Liver (tissue), 9 donors: ENCODE results near the gene CNPY3. TPM values are rescaled to one million over a fixed set of nuclear protein-coding genes. Genes with fewer than 3 reads are reported as not detected.

Source experiments
- DNase-seq: peaks from one replicate; pipeline ENCODE4 v3.0.0-alpha.2; 2017; ENCODE audit warnings: low spot score
- H3K27ac ChIP-seq, 2 donors: one replicate each; pipeline ENCODE4 v1.7.0; 2013; ENCODE audit warnings: inconsistent platforms in 2 of 2, low read length in 2 of 2, control low read depth in 1 of 2, low read depth in 1 of 2, mild to moderate bottlenecking in 1 of 2
- H3K27me3 ChIP-seq, 4 donors: one replicate each; pipeline versions ENCODE4 v1.6.1 to v1.7.0; 2013; ENCODE audit warnings: low read length in 3 of 4, inconsistent platforms in 1 of 4, mild to moderate bottlenecking in 1 of 4, moderate library complexity in 1 of 4; ENCODE audit not compliant: control insufficient read depth in 4 of 4, insufficient read depth in 4 of 4
- H3K36me3 ChIP-seq, 4 donors: one replicate each; pipeline versions ENCODE4 v1.6.1 to v1.7.0; 2013; ENCODE audit warnings: low read length in 3 of 4, mild to moderate bottlenecking in 3 of 4, low read depth in 1 of 4, moderate library complexity in 1 of 4; ENCODE audit not compliant: control insufficient read depth in 4 of 4, insufficient read depth in 3 of 4
- H3K4me1 ChIP-seq, 4 donors: one replicate each; pipeline versions ENCODE4 v1.6.1 to v1.7.0; 2013; ENCODE audit warnings: low read length in 3 of 4, mild to moderate bottlenecking in 3 of 4, moderate library complexity in 1 of 4; ENCODE audit not compliant: control insufficient read depth in 4 of 4, insufficient read depth in 4 of 4
- H3K4me3 ChIP-seq, 3 donors: one replicate each; pipeline versions ENCODE4 v1.6.1 to v1.7.0; 2013; ENCODE audit warnings: low read length in 3 of 3, control low read depth in 1 of 3, low read depth in 1 of 3, mild to moderate bottlenecking in 1 of 3
- H3K9ac ChIP-seq, 2 donors: one replicate each; pipeline ENCODE4 v1.7.0; 2013; ENCODE audit warnings: low read length in 2 of 2, mild to moderate bottlenecking in 2 of 2, moderate library complexity in 2 of 2, control low read depth in 1 of 2, low read depth in 1 of 2
- H3K9me3 ChIP-seq, 4 donors: one replicate each; pipeline versions ENCODE4 v1.6.1 to v1.7.0; 2013; ENCODE audit warnings: low read length in 3 of 4; ENCODE audit not compliant: control insufficient read depth in 4 of 4
- EGR1 ChIP-seq, 2 donors: IDR thresholded peaks; 2 replicates each; pipeline ENCODE4 v1.6.1; 2016 to 2018; ENCODE audit warnings: antibody characterized with exemption in 2 of 2, low read depth in 2 of 2
- FOXA1 ChIP-seq: IDR thresholded peaks from 2 replicates; pipeline ENCODE4 v1.6.1; 2016; ENCODE audit warnings: antibody characterized with exemption
- GABPA ChIP-seq, 2 donors: IDR thresholded peaks in 1 of 2; conservative IDR thresholded peaks in 1 of 2; 2 replicates each; pipeline ENCODE4 v1.6.1; 2016; ENCODE audit warnings: antibody characterized with exemption in 2 of 2, mild to moderate bottlenecking in 1 of 2, moderate library complexity in 1 of 2
- HNF4A ChIP-seq, 2 donors: conservative IDR thresholded peaks; 2 replicates each; pipeline ENCODE4 v1.6.1; 2016; ENCODE audit warnings: antibody characterized with exemption in 2 of 2, mild to moderate bottlenecking in 2 of 2
- HNF4G ChIP-seq: IDR thresholded peaks from 2 replicates; pipeline ENCODE4 v1.6.1; 2016; ENCODE audit warnings: antibody characterized with exemption
- JUND ChIP-seq, 2 donors: IDR thresholded peaks; 2 replicates each; pipeline ENCODE4 v1.6.1; 2016; ENCODE audit warnings: antibody characterized with exemption in 2 of 2
- NR2F2 ChIP-seq: IDR thresholded peaks from 2 replicates; pipeline ENCODE4 v1.6.1; 2016; ENCODE audit warnings: antibody characterized with exemption
- SP1 ChIP-seq: IDR thresholded peaks from 2 replicates; pipeline ENCODE4 v1.6.1; 2018; ENCODE audit warnings: antibody characterized with exemption, mild to moderate bottlenecking
- YY1 ChIP-seq: IDR thresholded peaks from 2 replicates; pipeline ENCODE4 v1.6.1; 2016; ENCODE audit warnings: antibody characterized with exemption, mild to moderate bottlenecking
- WGBS: extraction: QIAGEN DNeasy Blood & Tissue Kit; methylation state at CpG from one replicate; pipeline ENCODE4 v1.1.7; 2013; 5-methylcytosine and 5-hydroxymethylcytosine counted together
- polyA plus RNA-seq, 2 donors: library from polyadenylated mRNA; stranded (reverse) in 1 of 2; unstranded in 1 of 2; fragments of 200-250 nt in 1 of 2; fragments of >200 nt in 1 of 2; fragmentation: Nextera tagmentation in 1 of 2; extraction: Ambion mirVana in 1 of 2; gene quantifications; one replicate each; pipeline versions ENCODE4 v1.2.1 to v1.2.3, GENCODE V29; 2013 to 2015
- total RNA-seq, 2 donors: library from RNA; depleted of rRNA; stranded (reverse); fragments of >200 nt; gene quantifications; one replicate each; pipeline ENCODE4 v1.2.3, GENCODE V29; 2014
- TF ChIP-seq, protein P1 (sequence below): IDR thresholded peaks from 2 replicates; pipeline ENCODE4 v1.6.1; 2016; ENCODE audit warnings: antibody characterized with exemption
- TF ChIP-seq, protein P2 (sequence below): IDR thresholded peaks from 2 replicates; pipeline ENCODE4 v1.6.1; 2016; ENCODE audit warnings: antibody characterized with exemption
- TF ChIP-seq, protein P3 (sequence below): IDR thresholded peaks from 2 replicates; pipeline ENCODE4 v1.6.1; 2016; ENCODE audit warnings: antibody characterized with exemption, mild to moderate bottlenecking
- TF ChIP-seq, protein P4 (sequence below): IDR thresholded peaks from 2 replicates; pipeline ENCODE4 v1.6.1; 2016; ENCODE audit warnings: antibody characterized with exemption
- donor health status: healthy.
- donor health status: healthy.
- donor health status: healthy.
- donor health status: healthy.
- donor health status: healthy.

The CNPY3 gene
- total and polyA plus RNA-seq, 4 donors: 17.2 to 41.0 (median 27.2) TPM

DNA sequence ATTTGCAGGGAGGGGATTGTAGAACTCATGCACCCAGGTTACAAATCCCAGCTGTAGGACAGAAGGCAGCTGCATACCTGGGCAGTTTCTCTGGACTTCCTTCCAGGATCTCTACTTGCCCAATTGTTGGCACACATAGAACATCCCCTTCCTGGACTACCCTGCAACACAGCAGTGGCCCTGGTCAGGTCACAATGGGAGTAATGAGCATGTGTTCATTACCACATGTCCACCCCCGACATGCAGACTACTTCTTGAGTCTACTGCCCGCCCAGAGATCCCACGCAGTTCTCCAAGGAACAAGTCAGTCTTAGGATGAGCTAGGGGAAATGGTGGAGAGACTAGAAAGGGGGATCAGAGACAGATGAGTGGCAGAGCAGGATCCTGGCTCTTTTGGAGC lies 44.6 kb downstream of the CNPY3 start:
- Histone ChIP-seq H3K27ac (no peak overlapping the region), H3K9me3 (no peaks in the 10 kb centered on the region)

DNA sequence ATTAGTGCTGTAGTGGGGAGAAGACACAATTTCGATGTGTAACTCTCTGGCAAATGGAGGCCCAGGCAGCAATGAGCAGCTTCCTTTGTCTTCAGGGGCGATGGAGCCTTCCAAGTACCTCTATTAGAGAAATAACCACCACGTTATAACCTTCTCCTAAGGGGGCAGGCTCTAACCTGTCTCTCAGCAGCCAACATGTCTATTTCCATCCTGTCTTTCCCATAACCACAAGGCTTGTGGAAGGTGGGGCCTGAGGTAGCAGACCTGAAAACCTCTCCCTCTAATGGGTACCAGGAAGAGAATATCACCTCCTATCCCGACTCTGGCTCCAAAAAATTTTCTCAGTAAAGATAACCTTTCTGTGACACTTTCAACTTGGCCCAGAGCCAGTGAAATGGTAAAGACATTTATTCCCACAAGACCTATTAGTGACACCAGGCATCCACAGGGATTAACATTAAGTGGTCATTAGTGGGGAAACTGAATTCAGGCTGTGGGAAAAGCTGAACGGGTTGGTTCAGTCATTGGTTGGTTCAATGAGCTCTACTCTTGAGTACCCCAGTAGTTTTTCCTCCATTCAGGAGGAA lies 45.7 kb downstream of the CNPY3 start:
- DNase-seq: no peak
- H3K9me3 ChIP-seq: no peaks in the 10 kb centered on the region
- no peak overlapping the region for H3K9ac ChIP-seq
- H3K27ac ChIP-seq: no peak overlapping the region
- peaks cover 12 to 22% (median 16%) of the 10 kb centered on the region in 4 donors for H3K4me1 ChIP-seq
- H3K4me3 ChIP-seq: no peak overlapping the region
- WGBS: 87% methylated on average over 5 of the region's 5 CpGs
- H3K36me3 ChIP-seq: peaks cover 0 to 4% (median 0%) of the 10 kb centered on the region in 4 donors
- TF ChIP-seq HNF4A (conservative IDR thresholded peaks at IDR 0.05) (no peak), HNF4G (no peak), FOXA1 (no peak), NR2F2 (no peak), JUND (IDR thresholded peaks at IDR 0.05) (no peak), GABPA (IDR thresholded peaks at IDR 0.05 in 1 of 2, conservative IDR thresholded peaks at IDR 0.05 in 1 of 2) (no peak), EGR1 (IDR thresholded peaks at IDR 0.05; ENCODE audit: low read depth in 2 of 2) (no peak), YY1 (no peak)
- TF ChIP-seq, protein P1, sequence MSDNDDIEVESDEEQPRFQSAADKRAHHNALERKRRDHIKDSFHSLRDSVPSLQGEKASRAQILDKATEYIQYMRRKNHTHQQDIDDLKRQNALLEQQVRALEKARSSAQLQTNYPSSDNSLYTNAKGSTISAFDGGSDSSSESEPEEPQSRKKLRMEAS: no peak
- TF ChIP-seq, protein P2, sequence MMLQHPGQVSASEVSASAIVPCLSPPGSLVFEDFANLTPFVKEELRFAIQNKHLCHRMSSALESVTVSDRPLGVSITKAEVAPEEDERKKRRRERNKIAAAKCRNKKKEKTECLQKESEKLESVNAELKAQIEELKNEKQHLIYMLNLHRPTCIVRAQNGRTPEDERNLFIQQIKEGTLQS: no peak
- TF ChIP-seq, protein P3, sequence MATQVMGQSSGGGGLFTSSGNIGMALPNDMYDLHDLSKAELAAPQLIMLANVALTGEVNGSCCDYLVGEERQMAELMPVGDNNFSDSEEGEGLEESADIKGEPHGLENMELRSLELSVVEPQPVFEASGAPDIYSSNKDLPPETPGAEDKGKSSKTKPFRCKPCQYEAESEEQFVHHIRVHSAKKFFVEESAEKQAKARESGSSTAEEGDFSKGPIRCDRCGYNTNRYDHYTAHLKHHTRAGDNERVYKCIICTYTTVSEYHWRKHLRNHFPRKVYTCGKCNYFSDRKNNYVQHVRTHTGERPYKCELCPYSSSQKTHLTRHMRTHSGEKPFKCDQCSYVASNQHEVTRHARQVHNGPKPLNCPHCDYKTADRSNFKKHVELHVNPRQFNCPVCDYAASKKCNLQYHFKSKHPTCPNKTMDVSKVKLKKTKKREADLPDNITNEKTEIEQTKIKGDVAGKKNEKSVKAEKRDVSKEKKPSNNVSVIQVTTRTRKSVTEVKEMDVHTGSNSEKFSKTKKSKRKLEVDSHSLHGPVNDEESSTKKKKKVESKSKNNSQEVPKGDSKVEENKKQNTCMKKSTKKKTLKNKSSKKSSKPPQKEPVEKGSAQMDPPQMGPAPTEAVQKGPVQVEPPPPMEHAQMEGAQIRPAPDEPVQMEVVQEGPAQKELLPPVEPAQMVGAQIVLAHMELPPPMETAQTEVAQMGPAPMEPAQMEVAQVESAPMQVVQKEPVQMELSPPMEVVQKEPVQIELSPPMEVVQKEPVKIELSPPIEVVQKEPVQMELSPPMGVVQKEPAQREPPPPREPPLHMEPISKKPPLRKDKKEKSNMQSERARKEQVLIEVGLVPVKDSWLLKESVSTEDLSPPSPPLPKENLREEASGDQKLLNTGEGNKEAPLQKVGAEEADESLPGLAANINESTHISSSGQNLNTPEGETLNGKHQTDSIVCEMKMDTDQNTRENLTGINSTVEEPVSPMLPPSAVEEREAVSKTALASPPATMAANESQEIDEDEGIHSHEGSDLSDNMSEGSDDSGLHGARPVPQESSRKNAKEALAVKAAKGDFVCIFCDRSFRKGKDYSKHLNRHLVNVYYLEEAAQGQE: no peak
- TF ChIP-seq, protein P4, sequence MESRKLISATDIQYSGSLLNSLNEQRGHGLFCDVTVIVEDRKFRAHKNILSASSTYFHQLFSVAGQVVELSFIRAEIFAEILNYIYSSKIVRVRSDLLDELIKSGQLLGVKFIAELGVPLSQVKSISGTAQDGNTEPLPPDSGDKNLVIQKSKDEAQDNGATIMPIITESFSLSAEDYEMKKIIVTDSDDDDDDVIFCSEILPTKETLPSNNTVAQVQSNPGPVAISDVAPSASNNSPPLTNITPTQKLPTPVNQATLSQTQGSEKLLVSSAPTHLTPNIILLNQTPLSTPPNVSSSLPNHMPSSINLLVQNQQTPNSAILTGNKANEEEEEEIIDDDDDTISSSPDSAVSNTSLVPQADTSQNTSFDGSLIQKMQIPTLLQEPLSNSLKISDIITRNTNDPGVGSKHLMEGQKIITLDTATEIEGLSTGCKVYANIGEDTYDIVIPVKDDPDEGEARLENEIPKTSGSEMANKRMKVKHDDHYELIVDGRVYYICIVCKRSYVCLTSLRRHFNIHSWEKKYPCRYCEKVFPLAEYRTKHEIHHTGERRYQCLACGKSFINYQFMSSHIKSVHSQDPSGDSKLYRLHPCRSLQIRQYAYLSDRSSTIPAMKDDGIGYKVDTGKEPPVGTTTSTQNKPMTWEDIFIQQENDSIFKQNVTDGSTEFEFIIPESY: no peak
- no peaks in the 10 kb centered on the region for H3K27me3 ChIP-seq

More for the DNA sequence above, 44.6 kb downstream of the CNPY3 start:
- H3K4me1 ChIP-seq: peaks cover 5 to 22% (median 12%) of the 10 kb centered on the region in 4 donors
- H3K36me3 ChIP-seq: peaks cover 0 to 10% (median 2%) of the 10 kb centered on the region in 4 donors
- no peak overlapping the region for H3K4me3 ChIP-seq
- WGBS: 93% methylated on average over 3 of the region's 3 CpGs
- no peak for DNase-seq
- no peak for TF ChIP-seq SP1
- TF ChIP-seq EGR1 (IDR thresholded peaks at IDR 0.05; ENCODE audit: low read depth in 2 of 2): no peak
- no peak for TF ChIP-seq YY1
- TF ChIP-seq GABPA (IDR thresholded peaks at IDR 0.05 in 1 of 2, conservative IDR thresholded peaks at IDR 0.05 in 1 of 2): no peak
- TF ChIP-seq, protein P3: no peak
- H3K27me3 ChIP-seq: no peaks in the 10 kb centered on the region
- H3K9ac ChIP-seq: no peak overlapping the region
